Measurements from ENCODE around the gene HCFC1.

GRCh38 chrX:153927922-153928760, 43.5 kb downstream of the HCFC1 start:
- TF ChIP-seq CTCF (IDR thresholded peaks at IDR 0.05) (peak in 3 of 4 donors; percentile 16 to 20 (median 19)), POLR2A (IDR thresholded peaks at IDR 0.05) (peak; percentile 92)

Data from right lobe of liver (tissue), 4 donors.